HG02884 (cell line): Measurements from ENCODE around the gene CRISP3.

Source experiments
- ATAC-seq: cut with Tn5 transposase; IDR thresholded peaks from one replicate; pipeline ENCODE4 v1.9.1; 2021; ENCODE audit warnings: mild to moderate bottlenecking, moderate library complexity; ENCODE audit not compliant: unreplicated experiment

CRISP3 gene

GRCh38 chr6:49692534-49692933 lies 51.7 kb downstream of the CRISP3 start:
- no peak for ATAC-seq
